Measurements from ENCODE around the gene LSM14B. TPM values are rescaled to one million over a fixed set of nuclear protein-coding genes. Genes with fewer than 3 reads are reported as not detected.
"Not testable (repeated sequence)": the region's sequence is repeated elsewhere in the genome, so short reads cannot be mapped to it uniquely, and the experiment has no call there.

LSM14B gene
- total RNA-seq, 1 donor from 2014 or later = 64.3 TPM

- peaks cover 24% of the 10 kb centered on the region for H3K9me3 Mint-ChIP-seq
- peaks cover 4% of the 10 kb centered on the region for H3K4me1 Mint-ChIP-seq
These were observed 17.4 kb upstream of the LSM14B start for GRCh38 chr20:62104791-62105345.

GRCh38 chr20:62105592-62105991 is 16.7 kb upstream of the LSM14B start:
- no peak for DNase-seq (ENCODE audit: low spot score in 2 of 2, unreplicated experiment in 2 of 2)
- Mint-ChIP-seq H3K9me3 (peaks cover 28% of the 10 kb centered on the region), H3K27me3 (ENCODE audit: low read depth) (peaks cover 10% of the 10 kb centered on the region), H3K27ac (no peak overlapping the region), H3K36me3 (peaks cover 2% of the 10 kb centered on the region), H3K4me1 (peaks cover 4% of the 10 kb centered on the region), H3K4me3 (no peak overlapping the region)
- TF ChIP-seq CTCF (IDR thresholded peaks at IDR 0.05; ENCODE audit: unreplicated experiment) = no peak

More at GRCh38 chr20:62104791-62105345, 17.4 kb upstream of the LSM14B start:
- peaks cover 14% of the 10 kb centered on the region for H3K27me3 Mint-ChIP-seq (ENCODE audit: low read depth)
- no peak for TF ChIP-seq CTCF (IDR thresholded peaks at IDR 0.05; ENCODE audit: unreplicated experiment)
- H3K4me3 Mint-ChIP-seq = no peak overlapping the region
- DNase-seq (ENCODE audit: low spot score in 2 of 2, unreplicated experiment in 2 of 2) = no peak
- H3K36me3 Mint-ChIP-seq = peaks cover 2% of the 10 kb centered on the region
- no peak overlapping the region for H3K27ac Mint-ChIP-seq

- TF ChIP-seq CTCF (IDR thresholded peaks at IDR 0.05; ENCODE audit: unreplicated experiment) = no peak
- peaks cover 2% of the 10 kb centered on the region for H3K36me3 Mint-ChIP-seq
- H3K4me3 Mint-ChIP-seq = no peak overlapping the region
- peaks cover 20% of the 10 kb centered on the region for H3K27me3 Mint-ChIP-seq (ENCODE audit: low read depth)
- H3K9me3 Mint-ChIP-seq = peaks cover 24% of the 10 kb centered on the region
- H3K27ac Mint-ChIP-seq = no peak overlapping the region
- no peaks in the 10 kb centered on the region for H3K4me1 Mint-ChIP-seq
- no peak for DNase-seq (ENCODE audit: low spot score in 2 of 2, unreplicated experiment in 2 of 2)
These were observed 11.1 kb upstream of the LSM14B start for GRCh38 chr20:62111148-62111547.

- no peak overlapping the region for H3K4me3 Mint-ChIP-seq
- no peak overlapping the region for H3K27ac Mint-ChIP-seq
- DNase-seq (ENCODE audit: low spot score in 2 of 2, unreplicated experiment in 2 of 2) = no peak
- H3K4me1 Mint-ChIP-seq = no peaks in the 10 kb centered on the region
- TF ChIP-seq CTCF (IDR thresholded peaks at IDR 0.05; ENCODE audit: unreplicated experiment) = no peak
- H3K36me3 Mint-ChIP-seq = peaks cover 2% of the 10 kb centered on the region
- H3K27me3 Mint-ChIP-seq (ENCODE audit: low read depth) = peaks cover 24% of the 10 kb centered on the region
- H3K9me3 Mint-ChIP-seq = peaks cover 21% of the 10 kb centered on the region
These were observed 9.9 kb upstream of the LSM14B start for GRCh38 chr20:62112368-62112767.

- H3K4me1 Mint-ChIP-seq = no peaks in the 10 kb centered on the region
- H3K9me3 Mint-ChIP-seq = peaks cover 9% of the 10 kb centered on the region
- no peak overlapping the region for H3K4me3 Mint-ChIP-seq
- no peaks in the 10 kb centered on the region for H3K36me3 Mint-ChIP-seq
- no peak overlapping the region for H3K27ac Mint-ChIP-seq
- peaks cover 43% of the 10 kb centered on the region for H3K27me3 Mint-ChIP-seq (ENCODE audit: low read depth)
- no peak for TF ChIP-seq CTCF (IDR thresholded peaks at IDR 0.05; ENCODE audit: unreplicated experiment)
- no peak for DNase-seq (ENCODE audit: low spot score in 2 of 2, unreplicated experiment in 2 of 2)
These were observed 7.4 kb upstream of the LSM14B start for GRCh38 chr20:62114894-62115293.

GRCh38 chr20:62115800-62116407 is 6.4 kb upstream of the LSM14B start:
- not testable (repeated sequence) for H3K4me3 Mint-ChIP-seq; H3K27ac Mint-ChIP-seq; DNase-seq (ENCODE audit: low spot score in 2 of 2, unreplicated experiment in 2 of 2); H3K9me3 Mint-ChIP-seq; H3K4me1 Mint-ChIP-seq; H3K36me3 Mint-ChIP-seq
- H3K27me3 Mint-ChIP-seq (ENCODE audit: low read depth) = peaks cover 44% of the 10 kb centered on the region
